OCI-LY7 (cell line): ENCODE data around the gene HLA-E. TPM values are rescaled to one million over a fixed set of nuclear protein-coding genes. Genes with fewer than 3 reads are reported as not detected.
"Not testable (repeated sequence)": the region's sequence is repeated elsewhere in the genome, so short reads cannot be mapped to it uniquely, and the experiment has no call there.

Experiments
- BruUV-seq: library from RNA; stranded (reverse); fragments of 400-500 nt; replicated peaks from 2 replicates; lab custom pipeline; 2021; lab: Mats Ljungman, UMichigan
- CTCF ChIA-PET: fragments of 300-600 bp; sonication (Branson Sonifier 250); formaldehyde crosslinking; loops from one replicate; lab custom pipeline; 2022; ENCODE audit warnings: antibody characterized with exemption; ENCODE audit not compliant: unreplicated experiment; lab: Charles Lee
- POLR2A ChIA-PET: fragments of 300-600 bp; sonication (Branson Sonifier 250); formaldehyde crosslinking; loops from one replicate; lab custom pipeline; 2022; ENCODE audit warnings: antibody characterized with exemption; lab: Charles Lee
- DNase-seq: peaks from one replicate; pipeline ENCODE4 v3.0.0-alpha.2; 2015; ENCODE audit warnings: low spot score
- H2AFZ ChIP-seq: fragments of 200-600 bp; sonication (generic), shearing (Covaris generic); 2 replicates; pipeline ENCODE4 v1.6.1; 2014; ENCODE audit warnings: mild to moderate bottlenecking, antibody characterized with exemption, low read length, moderate library complexity
- H3K27ac ChIP-seq: fragments of 200-600 bp; sonication (generic); 2 replicates; pipeline ENCODE4 v1.5.1; 2014; ENCODE audit warnings: mixed run types, low read depth, mild to moderate bottlenecking, moderate library complexity, low read length, inconsistent platforms; ENCODE audit not compliant: poor library complexity, severe bottlenecking
- H3K36me3 ChIP-seq: fragments of 200-600 bp; sonication (generic); 2 replicates; pipeline ENCODE4 v1.6.1; 2014; ENCODE audit warnings: mild to moderate bottlenecking, antibody characterized with exemption, low read length, moderate library complexity, mixed read lengths; ENCODE audit not compliant: insufficient read depth
- H3K4me1 ChIP-seq: fragments of 200-600 bp; sonication (generic); 2 replicates; pipeline ENCODE4 v1.5.1; 2014; ENCODE audit warnings: mild to moderate bottlenecking, low read length; ENCODE audit not compliant: insufficient read depth, poor library complexity, severe bottlenecking
- H3K4me2 ChIP-seq: fragments of 200-600 bp; sonication (generic); 2 replicates; pipeline ENCODE4 v1.6.1; 2014; ENCODE audit warnings: mild to moderate bottlenecking, low read length
- H3K4me3 ChIP-seq: fragments of 200-600 bp; sonication (generic); 2 replicates; pipeline ENCODE4 v1.5.1; 2014; ENCODE audit warnings: mild to moderate bottlenecking, low read depth, low read length; ENCODE audit not compliant: poor library complexity, severe bottlenecking
- H3K79me2 ChIP-seq: fragments of 200-600 bp; sonication (generic); 2 replicates; pipeline ENCODE4 v1.6.1; 2016; ENCODE audit warnings: low read depth, mild to moderate bottlenecking, low read length, moderate library complexity, mixed read lengths; ENCODE audit not compliant: insufficient read depth
- H3K9me2 ChIP-seq: fragments of 200-600 bp; sonication (generic); 2 replicates; pipeline ENCODE4 v1.6.1; 2016; ENCODE audit warnings: mild to moderate bottlenecking, low read length, mixed read lengths; ENCODE audit not compliant: insufficient read depth
- H3K9me3 ChIP-seq: fragments of 200-600 bp; sonication (generic); 2 replicates; pipeline ENCODE4 v1.6.1; 2014; ENCODE audit warnings: mild to moderate bottlenecking, mixed run types, low read length, mixed read lengths
- H4K20me1 ChIP-seq: fragments of 200-600 bp; sonication (generic); 2 replicates; pipeline ENCODE4 v1.6.1; 2014; ENCODE audit warnings: mild to moderate bottlenecking, antibody characterized with exemption, low read length, moderate library complexity, mixed read lengths; ENCODE audit not compliant: insufficient read depth
- EZH2phosphoT487 ChIP-seq: fragments of 200-600 bp; sonication (generic); IDR thresholded peaks from 2 replicates; pipeline ENCODE4 v1.6.1; 2018; ENCODE audit warnings: low read depth, borderline replicate concordance, mild to moderate bottlenecking, mixed run types, antibody characterized with exemption, low read length, moderate library complexity, mixed read lengths
- intact Hi-C: fragments of 100-400 bp; cut with micrococcal nuclease; formaldehyde crosslinking; loops from one replicate; pipeline ENCODE4 v1.10.0; 2022; ENCODE audit not compliant: unreplicated experiment
- total RNA-seq, 2 experiments: library from RNA; depleted of rRNA in 1 of 2; stranded (reverse); fragments of >200 nt in 1 of 2; shearing (Covaris generic) in 1 of 2; gene quantifications; 2 replicates each; pipeline ENCODE4 v1.2.3, GENCODE V29; 2014 to 2022
- TF ChIP-seq, protein P1 (sequence below): fragments of 200-600 bp; sonication (generic); conservative IDR thresholded peaks from 2 replicates; pipeline ENCODE4 v1.5.1; 2014; ENCODE audit warnings: mild to moderate bottlenecking, antibody characterized with exemption, low read length, moderate library complexity, mixed read lengths

The HLA-E gene
- total RNA-seq, 2 experiments from 2014 or later = 123 to 131 TPM

DNA sequence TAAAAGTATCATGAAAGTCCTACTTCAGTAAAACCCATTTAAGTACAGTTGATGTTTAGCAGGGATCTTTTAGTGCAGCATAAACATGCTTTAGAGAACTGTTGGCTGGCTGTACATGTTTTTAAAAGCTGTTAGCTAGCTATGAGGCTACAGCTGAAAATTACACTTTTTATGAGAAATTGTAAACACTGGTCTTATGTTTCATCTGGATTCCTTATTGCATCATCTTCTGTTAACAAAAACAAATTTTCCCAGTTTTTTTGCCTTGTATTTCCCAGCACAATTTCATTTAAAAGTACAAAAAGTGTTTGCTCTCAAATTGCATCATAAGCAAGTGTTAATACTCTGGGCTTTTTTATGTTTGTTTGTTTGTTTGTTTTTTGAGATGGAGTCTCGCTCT, 18.3 kb upstream of the HLA-E start:
- CTCF ChIA-PET = no interaction called here
- no peak for TF ChIP-seq EZH2phosphoT487
- Histone ChIP-seq H2AFZ (no peak overlapping the region), H3K4me3 (no peak overlapping the region), H3K4me1 (no peaks in the 10 kb centered on the region), H3K36me3 (no peaks in the 10 kb centered on the region), H3K27ac (no peak overlapping the region), H3K9me2 (no peaks in the 10 kb centered on the region), H3K79me2 (no peaks in the 10 kb centered on the region), H3K4me2 (no peak overlapping the region), H4K20me1 (no peaks in the 10 kb centered on the region), H3K9me3 (no peaks in the 10 kb centered on the region)
- DNase-seq = no peak
- BruUV-seq = no TSS peak
- POLR2A ChIA-PET = interaction anchor here (0.5 to 0.7 kb wide), 2 partner anchors 78 to 601 kb away, joined by 3 read pairs; no protein-coding TSS in a partner anchor
- intact Hi-C loops = no loop called here

DNA sequence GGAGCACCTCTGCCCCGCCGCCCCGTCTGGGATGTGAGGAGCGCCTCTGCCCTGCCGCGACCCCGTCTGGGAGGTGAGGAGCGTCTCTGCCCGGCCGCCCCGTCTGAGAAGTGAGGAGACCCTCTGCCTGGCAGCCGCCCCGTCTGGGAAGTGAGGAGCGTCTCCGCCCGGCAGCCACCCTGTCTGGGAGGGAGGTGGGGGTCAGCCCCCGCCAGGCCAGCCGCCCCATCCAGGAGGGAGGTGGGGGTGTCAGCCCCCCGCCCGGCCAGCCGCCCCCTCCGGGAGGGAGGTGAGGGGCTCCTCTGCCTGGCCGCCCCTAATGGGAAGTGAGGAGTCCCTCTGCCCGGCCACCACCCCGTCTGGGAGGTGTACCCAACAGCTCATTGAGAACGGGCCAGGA, 14.2 kb upstream of the HLA-E start:
- intact Hi-C loops, H3K36me3 ChIP-seq, H3K4me3 ChIP-seq, H3K4me1 ChIP-seq, H3K9me3 ChIP-seq, H3K4me2 ChIP-seq, POLR2A ChIA-PET, DNase-seq, H2AFZ ChIP-seq, H3K9me2 ChIP-seq, H3K79me2 ChIP-seq, H4K20me1 ChIP-seq, H3K27ac ChIP-seq, BruUV-seq: not testable (repeated sequence)
- CTCF ChIA-PET = interaction anchor here (0.6 kb wide), 1 partner anchor 272 kb away, joined by 3 read pairs; no protein-coding TSS in a partner anchor

DNA sequence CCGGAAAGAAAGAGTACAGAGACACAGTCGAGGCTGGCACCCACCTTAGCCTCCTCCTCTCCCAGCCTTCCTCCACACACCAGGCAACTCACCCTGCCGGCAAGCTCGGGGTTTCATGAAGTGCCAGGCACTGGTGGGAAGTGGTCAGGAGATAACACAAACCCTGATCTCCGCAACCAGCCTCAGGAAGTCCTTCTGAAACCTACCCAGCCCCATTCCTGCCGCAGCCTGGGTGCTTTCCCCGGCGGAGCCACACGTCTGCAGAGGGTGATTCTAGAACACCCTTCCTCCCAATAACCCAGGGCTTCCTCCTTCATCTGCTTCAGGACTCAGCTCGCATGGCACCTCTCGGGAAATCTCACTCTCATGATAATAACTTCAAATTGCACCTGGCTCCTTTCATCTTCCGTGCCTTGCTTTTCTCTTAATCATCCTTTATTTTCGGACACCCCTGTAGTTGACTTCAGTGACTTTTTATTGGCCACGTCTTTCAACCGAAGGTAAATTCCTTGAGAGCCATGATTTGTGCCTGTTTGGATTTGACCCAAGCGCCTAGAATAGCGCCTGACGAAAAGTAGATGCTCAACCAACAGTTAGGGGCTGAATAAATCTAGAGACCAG, 8.7 kb upstream of the HLA-E start:
- no peak for DNase-seq
- H2AFZ ChIP-seq = no peak overlapping the region
- CTCF ChIA-PET = no interaction called here
- no peaks in the 10 kb centered on the region for H3K9me3 ChIP-seq
- no peaks in the 10 kb centered on the region for H3K79me2 ChIP-seq
- H3K9me2 ChIP-seq = no peaks in the 10 kb centered on the region
- no peak overlapping the region for H3K27ac ChIP-seq
- no peak overlapping the region; the same call in 1 of the 2 replicates for H3K4me2 ChIP-seq
- TF ChIP-seq EZH2phosphoT487 = no peak
- TF ChIP-seq, protein P1, sequence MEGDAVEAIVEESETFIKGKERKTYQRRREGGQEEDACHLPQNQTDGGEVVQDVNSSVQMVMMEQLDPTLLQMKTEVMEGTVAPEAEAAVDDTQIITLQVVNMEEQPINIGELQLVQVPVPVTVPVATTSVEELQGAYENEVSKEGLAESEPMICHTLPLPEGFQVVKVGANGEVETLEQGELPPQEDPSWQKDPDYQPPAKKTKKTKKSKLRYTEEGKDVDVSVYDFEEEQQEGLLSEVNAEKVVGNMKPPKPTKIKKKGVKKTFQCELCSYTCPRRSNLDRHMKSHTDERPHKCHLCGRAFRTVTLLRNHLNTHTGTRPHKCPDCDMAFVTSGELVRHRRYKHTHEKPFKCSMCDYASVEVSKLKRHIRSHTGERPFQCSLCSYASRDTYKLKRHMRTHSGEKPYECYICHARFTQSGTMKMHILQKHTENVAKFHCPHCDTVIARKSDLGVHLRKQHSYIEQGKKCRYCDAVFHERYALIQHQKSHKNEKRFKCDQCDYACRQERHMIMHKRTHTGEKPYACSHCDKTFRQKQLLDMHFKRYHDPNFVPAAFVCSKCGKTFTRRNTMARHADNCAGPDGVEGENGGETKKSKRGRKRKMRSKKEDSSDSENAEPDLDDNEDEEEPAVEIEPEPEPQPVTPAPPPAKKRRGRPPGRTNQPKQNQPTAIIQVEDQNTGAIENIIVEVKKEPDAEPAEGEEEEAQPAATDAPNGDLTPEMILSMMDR = no peak
- no peak overlapping the region for H3K4me3 ChIP-seq
- BruUV-seq = no TSS peak
- POLR2A ChIA-PET = no interaction called here
- intact Hi-C loops = loop anchor here (5.0 kb wide), 1 partner anchor 252 kb away; no protein-coding TSS in a partner anchor
- H3K4me1 ChIP-seq = peaks cover 5% of the 10 kb centered on the region
- no peaks in the 10 kb centered on the region for H4K20me1 ChIP-seq
- H3K36me3 ChIP-seq = no peaks in the 10 kb centered on the region
